ENCODE results near the gene GPNMB. TPM values are rescaled to one million over a fixed set of nuclear protein-coding genes. Genes with fewer than 3 reads are reported as not detected.

GPNMB gene
- total RNA-seq, 1 donor: 60.9 TPM

DNA sequence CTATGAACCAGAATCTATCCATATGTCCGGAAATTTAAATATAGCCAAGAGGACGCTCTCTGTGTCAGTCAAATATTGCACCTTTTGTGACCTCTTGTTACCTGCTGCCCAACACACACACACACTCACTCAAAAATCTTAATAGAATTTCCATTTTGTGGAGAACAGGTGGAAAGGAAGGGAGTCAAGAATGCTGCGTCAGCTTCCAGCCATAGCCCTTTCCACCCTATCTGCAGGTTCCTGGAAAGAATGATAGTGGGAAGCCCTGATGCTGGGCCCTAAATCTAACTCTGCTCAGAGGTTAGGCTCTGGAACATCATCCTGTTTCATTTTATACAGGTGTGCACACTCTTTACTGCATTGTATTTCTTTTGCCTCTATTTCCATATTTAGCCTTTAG lies 9.6 kb upstream of the GPNMB start:
- no peak for TF ChIP-seq CTCF (IDR thresholded peaks at IDR 0.05; ENCODE audit: insufficient read depth, low read depth, low read length)
- no peak overlapping the region for H3K4me3 ChIP-seq (ENCODE audit: low read depth, low read length)
- no peak for DNase-seq (ENCODE audit: low read depth)

DNA sequence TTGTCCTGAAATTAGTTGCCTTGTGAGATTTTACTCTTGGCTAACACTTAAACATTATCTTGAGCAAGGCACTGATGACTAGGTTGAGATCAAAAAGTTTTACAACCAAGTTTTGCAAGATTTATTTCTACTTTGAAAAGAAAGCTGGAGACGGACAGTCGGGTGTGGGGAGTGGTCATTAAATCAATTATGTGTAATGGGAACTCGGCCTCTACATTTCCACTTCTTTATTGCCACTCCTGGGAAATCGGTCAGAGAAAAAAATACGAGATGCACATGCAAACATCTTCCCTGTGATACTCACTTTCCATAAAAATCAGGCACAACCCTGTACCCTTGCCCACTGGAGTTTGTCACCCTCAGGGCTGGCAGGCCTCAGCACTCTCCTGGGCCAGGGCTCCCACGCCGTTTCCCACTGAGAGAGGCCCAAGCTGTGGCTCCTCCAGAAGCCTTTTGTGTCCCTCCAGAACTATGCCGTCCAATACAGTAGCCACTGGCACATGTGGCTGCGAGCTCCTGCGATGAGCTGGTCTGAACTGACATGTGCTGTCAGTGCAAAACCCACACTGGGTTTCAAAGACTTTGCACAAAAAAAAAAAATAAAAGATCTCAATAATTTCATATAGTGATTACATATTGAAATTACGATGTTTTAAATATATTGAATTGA lies 7.5 kb upstream of the GPNMB start:
- TF ChIP-seq CTCF (IDR thresholded peaks at IDR 0.05; ENCODE audit: insufficient read depth, low read depth, low read length): no peak
- DNase-seq (ENCODE audit: low read depth): no peak
- no peak overlapping the region for H3K4me3 ChIP-seq (ENCODE audit: low read depth, low read length)

DNA sequence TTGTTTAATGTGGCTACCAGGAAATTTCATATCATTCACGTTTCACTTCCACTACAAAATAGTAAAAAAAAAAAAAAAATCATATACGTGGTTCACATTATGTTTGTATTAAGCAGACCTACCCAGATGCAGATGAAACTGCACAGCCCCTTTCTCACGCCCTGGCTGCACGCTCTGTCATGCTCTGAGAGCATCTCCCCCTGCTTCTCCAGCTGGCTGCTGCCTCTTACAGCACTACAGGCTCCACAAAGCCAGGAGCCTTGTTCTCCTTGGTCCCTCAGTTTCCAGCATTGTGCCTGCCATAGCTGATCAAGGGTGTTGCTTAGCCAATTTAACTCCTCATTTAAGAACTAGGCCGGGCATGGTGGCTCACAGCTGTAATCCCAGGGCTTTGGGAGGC lies 6.9 kb upstream of the GPNMB start:
- no peak for DNase-seq (ENCODE audit: low read depth)
- no peak for TF ChIP-seq CTCF (IDR thresholded peaks at IDR 0.05; ENCODE audit: insufficient read depth, low read depth, low read length)

GRCh38 chr7:23242321-23242720 lies 4.3 kb upstream of the GPNMB start:
- TF ChIP-seq CTCF (IDR thresholded peaks at IDR 0.05; ENCODE audit: insufficient read depth, low read depth, low read length): no peak
- H3K4me3 ChIP-seq (ENCODE audit: low read depth, low read length): no peak overlapping the region
- DNase-seq (ENCODE audit: low read depth): no peak

More for the DNA sequence above, 6.9 kb upstream of the GPNMB start:
- H3K4me3 ChIP-seq (ENCODE audit: low read depth, low read length): no peak overlapping the region

- no peak for DNase-seq (ENCODE audit: low read depth)
- TF ChIP-seq CTCF (IDR thresholded peaks at IDR 0.05; ENCODE audit: insufficient read depth, low read depth, low read length): no peak
- H3K4me3 ChIP-seq (ENCODE audit: low read depth, low read length): no peak overlapping the region
Measured at GRCh38 chr7:23242935-23243334, 3.6 kb upstream of the GPNMB start.

- peak overlapping the region; percentile 52 for H3K4me3 ChIP-seq (ENCODE audit: low read depth, low read length)
- TF ChIP-seq CTCF (IDR thresholded peaks at IDR 0.05; ENCODE audit: insufficient read depth, low read depth, low read length): no peak
- DNase-seq (ENCODE audit: low read depth): no peak
Measured at GRCh38 chr7:23247046-23247602, 549 bp downstream of the GPNMB start.

All from fibroblast of villous mesenchyme (primary cell).